ENCODE results near the gene TUFT1.

TUFT1 gene

DNA sequence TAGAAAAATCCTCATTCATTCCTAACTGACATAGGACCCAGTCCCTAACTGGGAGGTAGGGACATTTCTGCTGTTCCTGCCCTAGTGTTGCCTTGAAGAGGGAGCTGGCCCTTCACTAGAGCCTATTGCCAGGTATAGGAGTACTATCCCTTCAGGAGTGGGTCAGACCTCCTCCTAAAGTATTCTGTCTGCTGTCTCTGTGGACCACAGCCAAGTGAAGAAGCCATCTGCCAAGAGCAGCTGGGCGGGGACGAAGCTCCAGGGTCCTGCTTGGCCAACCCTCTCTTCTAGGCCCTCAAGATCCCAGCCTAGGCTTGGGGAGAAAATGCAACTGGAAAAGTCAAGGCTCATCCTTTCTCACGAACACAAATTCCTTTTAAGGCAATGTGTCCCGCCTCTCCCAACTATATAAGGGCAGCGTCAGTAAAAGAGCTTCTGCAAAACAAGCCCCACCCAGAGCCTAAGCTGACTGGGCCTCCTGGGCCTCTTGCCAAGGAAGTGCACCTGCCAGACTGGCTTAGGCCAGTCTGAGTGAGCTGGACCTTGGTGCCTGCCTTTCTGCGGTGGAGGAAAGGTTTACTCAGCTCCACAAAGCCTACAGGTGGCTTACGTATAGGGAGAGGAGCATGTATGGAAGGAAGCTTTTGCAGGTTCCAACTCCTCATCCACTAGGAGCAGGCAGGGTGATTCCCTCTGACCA lies 638 bp upstream of the TUFT1 start:
- no peak for DNase-seq (ENCODE audit: low read depth in 2 of 2, low spot score in 1 of 2)

DNA sequence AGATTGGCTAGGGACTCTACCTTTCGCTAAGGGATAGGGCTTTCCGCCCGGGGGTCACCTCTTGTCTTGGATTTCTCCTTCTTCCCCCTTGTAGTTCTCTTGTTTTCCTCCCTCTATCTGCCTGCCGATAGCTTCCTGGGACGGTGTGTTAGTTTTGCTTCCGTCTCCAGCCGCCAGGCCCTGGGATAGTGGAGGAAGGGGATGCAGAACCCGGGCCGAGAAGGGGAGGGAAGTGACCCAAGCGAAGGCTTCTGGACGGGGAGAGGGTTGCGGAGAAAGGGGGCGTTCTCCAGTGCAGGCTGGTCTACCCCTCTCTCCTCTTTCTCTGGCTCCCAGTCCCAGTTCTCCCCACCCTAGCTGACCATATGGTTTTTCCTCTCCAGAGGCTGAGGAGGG lies 871 bp downstream of the TUFT1 start:
- no peak for DNase-seq (ENCODE audit: low read depth in 2 of 2, low spot score in 1 of 2)

DNA sequence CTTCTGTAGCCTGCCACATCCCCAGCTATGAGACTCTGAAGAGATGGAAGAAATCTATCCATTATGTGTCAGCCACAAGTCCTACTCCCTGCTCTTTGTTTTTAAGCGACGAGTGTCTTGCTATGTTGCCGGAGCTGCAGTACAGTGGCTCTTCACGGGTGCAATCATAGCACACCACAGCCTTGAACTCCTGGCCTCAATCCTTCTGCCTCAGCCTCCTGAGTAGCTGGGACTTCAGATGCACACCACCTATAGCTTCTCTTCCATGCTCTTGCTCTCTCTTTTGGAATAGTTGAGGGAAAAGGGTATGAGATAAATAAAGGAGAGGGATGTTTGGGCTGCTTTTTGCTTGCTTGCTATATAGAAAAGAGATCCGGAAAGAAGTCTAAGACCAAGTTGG lies 1.6 kb downstream of the TUFT1 start:
- no peak for DNase-seq (ENCODE audit: low read depth in 2 of 2, low spot score in 1 of 2)

DNA sequence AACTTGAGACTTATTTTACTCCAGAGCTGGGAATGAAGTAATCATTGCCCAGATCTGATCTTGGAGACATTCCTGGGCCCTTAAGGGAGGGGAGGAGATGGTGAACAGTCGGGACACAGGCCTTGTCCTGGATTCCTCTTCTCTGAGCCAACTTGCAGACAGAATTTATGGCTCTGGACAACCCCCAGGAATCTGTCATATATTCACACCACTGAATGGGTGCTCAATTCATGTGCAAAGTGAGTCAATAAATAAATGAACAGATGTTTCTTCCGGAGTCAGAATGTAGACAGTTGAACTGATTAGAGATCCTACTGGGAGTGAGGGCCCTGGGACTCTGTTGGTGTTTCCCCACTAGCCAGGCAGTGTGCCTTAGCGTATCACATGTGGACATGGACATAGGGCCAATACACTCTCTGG lies 2.6 kb downstream of the TUFT1 start:
- DNase-seq (ENCODE audit: low read depth in 2 of 2, low spot score in 1 of 2): no peak

DNA sequence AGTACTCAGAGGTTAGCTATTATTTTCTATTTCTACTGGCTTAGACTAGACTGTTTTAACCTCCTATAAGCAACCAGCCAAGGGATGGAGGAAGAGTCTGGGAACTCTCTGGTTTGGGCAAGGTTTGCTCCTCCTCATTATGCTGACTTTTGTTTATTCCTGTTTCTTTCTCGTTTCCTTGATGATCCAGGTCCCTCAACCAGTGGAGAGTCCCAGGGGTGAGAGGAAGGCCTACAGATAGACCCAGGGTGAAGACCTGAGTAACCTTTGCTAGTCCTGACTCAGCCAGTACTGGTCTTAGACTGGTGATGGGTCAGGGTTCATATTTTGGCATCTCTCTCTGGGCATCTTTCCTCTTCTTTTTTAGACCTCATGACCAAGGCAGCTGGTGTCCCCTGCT lies 5.4 kb downstream of the TUFT1 start:
- DNase-seq (ENCODE audit: low read depth in 2 of 2, low spot score in 1 of 2): no peak

DNA sequence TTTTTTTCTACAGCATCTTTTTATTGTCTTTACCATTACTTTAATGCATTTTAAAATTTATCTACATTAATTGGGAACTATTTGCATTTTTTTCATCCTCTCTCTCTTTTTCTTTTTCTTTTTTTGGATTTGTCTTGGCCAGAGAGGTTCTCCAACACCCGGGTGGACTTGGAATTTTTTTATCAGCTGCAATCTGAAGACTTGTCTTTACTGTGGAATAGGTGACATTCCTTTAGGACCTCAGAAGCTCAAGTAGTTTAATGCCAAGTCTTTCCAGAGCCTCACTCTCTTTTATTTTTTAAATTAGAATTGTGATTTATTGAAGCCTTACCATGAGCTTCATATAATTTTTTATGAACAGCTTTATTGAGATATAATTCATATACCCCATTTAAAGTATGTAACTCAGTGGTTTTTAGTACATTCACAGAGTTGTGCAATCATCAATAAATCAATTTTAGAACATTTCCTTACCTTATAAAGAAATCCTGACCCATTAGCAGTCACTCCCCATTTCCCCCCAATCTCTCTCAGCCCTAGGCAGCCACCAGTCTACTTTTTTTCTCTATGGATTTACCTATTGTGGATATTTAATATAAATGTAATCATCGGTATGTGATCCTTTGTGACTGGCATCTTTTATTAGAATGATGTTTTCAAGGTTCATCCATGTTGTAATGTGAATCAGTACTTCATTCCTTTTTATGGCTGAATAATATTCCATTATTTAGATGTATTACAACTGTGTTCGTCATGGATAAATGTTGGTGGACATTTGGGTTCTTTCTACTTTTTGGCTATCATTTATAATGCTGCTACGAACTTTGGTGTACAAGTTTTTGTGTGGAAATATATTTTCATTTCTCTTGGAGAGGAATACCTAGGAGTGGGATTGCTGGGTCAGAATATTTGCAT lies 6.2 kb downstream of the TUFT1 start:
- no peak for DNase-seq (ENCODE audit: low read depth in 2 of 2, low spot score in 1 of 2)

DNA sequence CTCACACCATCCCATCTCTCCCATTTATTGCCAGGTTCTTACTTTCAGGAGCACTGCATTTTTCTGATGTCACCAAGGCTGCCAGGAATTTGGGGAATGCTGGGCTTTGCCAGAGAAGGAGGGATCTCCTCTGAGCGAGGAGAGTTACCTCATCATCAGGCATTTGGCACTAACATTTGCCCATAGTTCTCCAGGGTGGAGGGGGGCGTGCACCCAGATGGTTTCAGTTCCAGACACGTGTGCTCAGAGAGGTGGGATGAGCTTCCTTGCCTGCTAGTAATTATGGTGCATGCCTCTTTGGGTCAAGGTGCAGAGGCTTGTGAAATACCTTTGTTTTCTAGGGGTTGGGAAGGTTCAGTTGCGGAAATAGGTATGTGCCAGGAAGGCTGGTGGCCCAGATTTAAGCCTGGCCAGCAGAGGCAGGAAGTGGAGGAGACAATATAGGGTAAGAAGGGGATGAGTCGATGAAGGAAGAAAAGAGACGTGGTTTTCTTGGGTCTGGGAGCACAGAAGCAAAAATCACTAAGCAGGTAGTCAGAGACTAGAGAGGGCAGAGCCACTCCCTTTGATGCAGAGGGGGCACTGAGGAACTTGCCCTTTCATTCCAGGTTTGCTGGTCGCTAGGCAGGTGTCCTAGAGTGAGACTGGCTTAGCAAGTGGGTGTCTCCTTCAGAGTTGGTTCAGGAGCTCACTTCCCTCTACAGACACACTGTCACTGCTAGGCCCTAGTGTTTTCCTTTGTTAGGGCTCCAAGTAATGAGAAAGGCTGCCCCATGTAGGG lies 7.2 kb downstream of the TUFT1 start:
- no peak for DNase-seq (ENCODE audit: low read depth in 2 of 2, low spot score in 1 of 2)

DNA sequence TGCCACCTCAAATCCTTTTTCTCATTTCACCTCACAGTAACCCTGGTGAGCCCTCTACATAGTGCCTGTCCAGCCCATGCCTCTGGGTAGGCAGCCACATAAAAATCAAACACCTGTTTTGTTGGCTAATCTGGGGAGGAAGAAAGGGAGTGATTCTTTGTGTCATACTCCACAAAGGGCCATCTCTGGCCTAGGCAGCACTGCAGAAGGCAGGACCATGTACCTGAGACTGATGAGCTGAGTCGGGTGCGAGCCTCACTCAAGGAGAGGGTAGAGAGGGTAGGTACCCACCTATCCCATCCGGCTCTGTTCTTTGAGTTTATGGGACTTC lies 7.8 kb downstream of the TUFT1 start:
- DNase-seq (ENCODE audit: low read depth in 2 of 2, low spot score in 1 of 2): no peak

DNA sequence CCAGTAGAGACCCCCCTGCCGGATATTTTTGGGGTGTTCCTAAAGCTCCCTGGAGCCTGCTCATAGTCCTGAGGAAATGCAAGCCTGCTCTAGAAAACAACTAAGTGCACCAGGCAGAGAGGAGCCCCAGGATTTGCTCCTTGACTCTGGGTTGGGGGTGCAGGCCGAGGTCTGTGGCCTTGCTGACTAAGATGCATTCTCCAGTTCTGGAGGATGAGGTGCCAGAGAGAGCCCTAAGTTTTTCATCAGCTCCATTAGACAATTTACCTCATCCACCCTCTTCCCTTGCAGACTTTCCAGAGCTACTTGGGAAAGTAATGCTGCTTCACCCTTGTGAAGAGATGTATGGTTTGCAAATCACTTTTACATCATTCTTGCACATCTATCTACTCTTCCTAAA lies 9.1 kb downstream of the TUFT1 start:
- DNase-seq (ENCODE audit: low read depth in 2 of 2, low spot score in 1 of 2): no peak

DNA sequence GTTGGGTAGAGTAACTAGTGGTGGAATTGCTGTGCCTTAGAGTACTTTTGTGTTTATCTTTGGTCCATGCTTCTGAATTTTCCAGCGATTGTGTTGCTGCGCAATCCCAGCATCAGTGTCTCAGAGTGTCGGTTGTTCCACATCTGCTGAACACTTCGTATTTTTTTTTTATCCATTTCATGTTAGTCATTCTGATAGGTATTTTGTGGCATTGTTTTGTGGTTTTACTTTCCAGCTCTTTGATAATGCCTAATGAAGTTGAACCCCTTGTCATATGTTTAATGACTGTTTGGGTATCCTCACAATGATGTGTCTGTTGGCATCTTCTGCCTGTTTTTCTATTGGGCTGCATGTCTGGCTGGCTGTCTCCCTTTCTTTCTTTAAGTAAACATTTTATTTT lies 13.6 kb downstream of the TUFT1 start:
- no peak for DNase-seq (ENCODE audit: low read depth in 2 of 2, low spot score in 1 of 2)

DNA sequence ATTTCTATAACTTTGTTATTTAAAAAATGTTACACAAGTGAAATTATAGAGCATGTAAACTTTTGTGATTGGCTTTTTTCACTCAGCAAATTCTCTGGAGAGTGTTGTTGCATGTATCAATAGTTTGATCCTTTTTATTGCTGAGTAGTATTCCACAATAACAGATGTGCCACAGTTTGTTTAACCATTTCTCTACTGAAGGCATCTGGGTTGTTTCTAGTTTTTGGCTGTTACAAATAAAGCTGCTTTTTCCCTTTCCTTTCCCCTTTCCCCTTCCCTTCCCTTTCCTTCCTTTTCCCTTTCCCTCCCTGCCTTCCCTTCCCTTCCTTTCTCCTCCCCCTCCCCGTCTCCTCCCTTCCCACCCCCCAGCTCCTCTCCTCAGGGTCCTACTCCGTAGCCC lies 15.9 kb downstream of the TUFT1 start:
- DNase-seq (ENCODE audit: low read depth in 2 of 2, low spot score in 1 of 2): no peak

DNA sequence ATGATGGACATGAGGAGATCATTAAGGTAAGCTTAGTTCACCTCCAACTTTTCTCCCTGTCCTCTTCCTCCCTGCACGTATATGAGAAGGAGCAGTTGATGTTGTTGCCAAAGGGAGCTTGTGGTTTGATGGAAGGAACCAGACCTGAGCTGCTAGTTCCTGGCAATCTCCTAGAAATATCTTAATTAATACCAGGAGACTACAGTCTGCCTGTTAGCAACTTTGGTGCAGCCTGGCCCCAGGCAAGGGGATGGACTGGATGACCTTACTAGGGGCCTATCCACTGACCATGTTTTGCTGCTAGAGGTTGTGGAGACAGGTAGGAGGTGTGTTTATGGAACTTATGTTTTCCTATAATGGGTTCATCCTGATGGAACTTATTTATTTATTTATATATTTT lies 22.6 kb downstream of the TUFT1 start:
- no peak for DNase-seq (ENCODE audit: low read depth in 2 of 2, low spot score in 1 of 2)

DNA sequence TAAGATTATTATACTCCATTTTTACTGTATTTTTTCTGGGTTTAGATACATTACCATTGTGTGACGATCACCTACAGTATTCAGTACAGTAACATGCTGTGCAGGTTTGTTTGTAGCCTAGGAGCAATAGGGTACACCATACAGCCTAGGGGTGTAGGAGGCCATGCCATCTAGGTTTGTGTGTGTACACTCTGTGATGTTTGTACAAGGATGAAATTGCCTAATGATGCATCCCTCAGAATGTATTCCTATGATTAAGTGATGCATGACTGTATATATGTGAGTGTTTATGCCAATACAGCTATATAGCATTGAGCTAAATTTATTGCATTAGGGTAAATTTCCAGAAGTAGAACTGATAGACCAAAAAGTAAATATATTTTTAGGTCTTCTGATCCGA lies 23.3 kb downstream of the TUFT1 start:
- no peak for DNase-seq (ENCODE audit: low read depth in 2 of 2, low spot score in 1 of 2)

DNA sequence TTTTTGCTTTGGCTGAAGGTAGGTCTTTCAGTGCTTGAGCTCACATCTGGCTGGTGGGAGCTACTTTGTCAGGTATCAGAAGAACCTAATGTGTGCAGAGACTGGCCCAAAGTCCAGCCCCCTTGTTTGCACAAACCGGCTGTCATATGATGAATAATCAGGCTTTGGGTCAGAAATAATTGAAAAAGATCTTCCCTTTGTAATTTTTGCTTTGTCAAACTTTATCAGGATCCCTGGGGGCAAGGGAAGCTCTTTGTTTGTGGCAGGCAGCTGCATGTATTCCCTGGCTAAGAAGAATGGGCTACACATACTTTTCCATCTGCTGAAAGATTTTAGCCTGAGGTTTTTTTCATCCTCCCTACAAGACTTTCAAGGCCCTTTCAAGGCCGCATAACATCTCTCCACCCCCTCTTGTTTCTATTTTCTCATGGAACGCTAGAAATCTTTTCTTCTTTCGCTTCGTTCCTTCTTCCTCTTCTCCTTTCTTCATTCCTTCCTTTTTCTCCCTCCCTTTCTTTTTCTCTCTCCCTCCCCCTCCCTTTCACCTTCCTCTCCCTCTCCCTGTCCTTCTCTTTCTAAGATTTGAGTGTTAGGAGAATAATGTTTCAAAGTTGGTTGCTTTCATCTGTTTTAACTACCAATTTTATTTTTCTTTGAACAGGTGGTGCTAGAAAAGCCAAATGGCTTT lies 25.5 kb downstream of the TUFT1 start:
- DNase-seq (ENCODE audit: low read depth in 2 of 2, low spot score in 1 of 2): no peak

DNA sequence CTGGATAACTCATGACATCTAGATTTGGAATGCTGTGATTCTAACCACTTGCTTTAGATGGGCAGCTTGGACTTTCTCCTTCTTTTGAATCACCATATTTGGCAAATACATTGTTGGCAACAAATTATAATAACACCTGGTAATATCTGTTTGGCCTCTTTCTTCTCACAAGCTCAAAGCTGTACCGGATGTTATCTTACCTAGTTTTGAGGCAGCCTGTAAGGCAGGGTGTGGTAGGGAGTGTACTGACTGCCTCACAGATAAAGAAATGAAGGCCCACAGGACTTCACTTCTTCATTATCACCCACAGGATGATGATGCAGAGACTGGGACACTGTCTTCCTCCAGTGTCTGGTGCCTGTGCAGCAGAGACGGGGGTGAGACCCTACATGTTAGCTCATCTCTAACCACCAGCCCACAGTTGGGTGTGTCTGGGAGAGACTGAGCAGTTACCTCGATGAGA lies 28.5 kb downstream of the TUFT1 start:
- no peak for DNase-seq (ENCODE audit: low read depth in 2 of 2, low spot score in 1 of 2)

DNA sequence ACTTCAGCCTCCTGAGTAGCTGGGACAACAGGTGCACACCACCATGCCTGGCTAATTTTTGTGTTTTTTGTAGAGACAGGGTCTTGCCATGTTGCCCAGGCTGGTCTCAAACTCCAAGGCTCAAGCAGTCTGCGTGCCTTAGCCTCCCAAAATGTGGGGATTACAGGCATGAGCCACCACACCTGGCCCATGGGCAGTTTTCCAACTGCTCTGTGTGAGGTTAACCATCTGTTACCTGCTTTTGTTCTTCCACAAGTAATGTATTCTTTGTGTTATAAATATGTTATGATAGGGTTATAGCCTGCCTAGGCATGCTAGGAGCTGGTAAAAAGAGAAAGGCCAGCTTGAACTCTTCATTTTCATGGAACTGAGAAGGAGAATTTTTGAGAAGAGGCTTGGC lies 30.7 kb downstream of the TUFT1 start:
- no peak for DNase-seq (ENCODE audit: low read depth in 2 of 2, low spot score in 1 of 2)

DNA sequence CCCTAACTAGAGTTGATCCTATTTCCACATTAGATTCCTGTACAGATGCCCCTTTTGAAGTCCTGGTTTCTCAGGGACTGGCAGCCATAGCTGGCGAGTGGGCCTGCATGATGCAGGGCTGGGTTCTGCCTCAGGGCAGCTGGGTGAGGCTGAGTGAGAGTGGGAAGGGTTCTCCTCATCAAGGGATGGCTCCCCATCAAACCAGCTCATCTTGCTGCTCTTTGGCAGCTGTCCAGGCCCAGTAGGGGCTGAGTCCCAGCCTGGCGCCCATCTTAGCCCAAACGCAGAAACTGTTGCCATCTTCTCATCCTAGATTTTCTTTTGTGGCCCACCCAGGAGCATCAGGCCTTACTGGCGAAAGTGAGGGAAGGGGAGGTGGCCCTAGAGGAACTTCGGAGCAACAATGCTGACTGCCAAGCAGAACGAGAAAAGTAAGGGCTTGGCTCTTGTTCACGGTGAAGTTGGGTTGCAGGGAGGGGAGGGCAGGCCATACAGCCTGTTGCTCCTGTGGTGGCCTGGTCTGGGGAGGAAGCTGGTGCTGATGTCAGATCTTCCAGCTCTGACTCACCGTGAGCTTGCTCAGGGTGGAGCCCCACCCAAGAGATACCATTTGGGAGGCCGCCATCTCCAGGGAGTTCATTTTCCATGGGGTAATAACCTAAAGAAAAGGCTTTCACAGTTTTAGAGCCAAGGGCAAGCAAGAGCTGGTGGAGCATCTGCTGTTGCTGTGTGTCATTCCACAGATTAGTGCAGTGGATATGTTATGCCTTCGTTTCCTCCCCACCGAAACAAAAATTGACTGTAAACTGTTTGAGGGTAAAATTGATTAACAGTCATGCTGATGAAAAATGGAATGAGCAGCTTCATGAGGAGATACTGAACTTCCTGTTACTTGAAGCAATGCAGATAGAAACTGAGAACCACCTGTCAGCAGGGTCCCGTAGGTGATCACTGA lies 34.7 kb downstream of the TUFT1 start:
- DNase-seq (ENCODE audit: low read depth in 2 of 2, low spot score in 1 of 2): no peak

DNA sequence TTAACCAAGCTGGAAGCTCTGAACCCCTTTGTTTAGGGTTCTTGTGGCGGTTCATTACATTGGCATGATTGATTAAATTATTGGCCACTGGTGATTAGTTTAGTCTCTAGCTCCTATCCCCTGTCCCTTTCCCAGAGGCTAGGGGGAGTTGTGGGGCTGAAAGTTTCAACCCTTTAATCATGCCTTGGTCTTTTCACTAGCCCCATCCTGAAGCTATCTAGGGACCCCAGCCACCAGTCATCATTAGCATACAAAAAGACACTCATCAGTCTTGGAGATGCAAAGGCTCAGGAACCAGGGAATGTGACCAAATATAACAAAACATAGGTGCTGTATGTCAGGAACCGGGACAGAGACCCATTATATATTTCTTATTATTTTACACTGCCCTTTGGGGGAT lies 37.1 kb downstream of the TUFT1 start:
- DNase-seq (ENCODE audit: low read depth in 2 of 2, low spot score in 1 of 2): no peak

DNA sequence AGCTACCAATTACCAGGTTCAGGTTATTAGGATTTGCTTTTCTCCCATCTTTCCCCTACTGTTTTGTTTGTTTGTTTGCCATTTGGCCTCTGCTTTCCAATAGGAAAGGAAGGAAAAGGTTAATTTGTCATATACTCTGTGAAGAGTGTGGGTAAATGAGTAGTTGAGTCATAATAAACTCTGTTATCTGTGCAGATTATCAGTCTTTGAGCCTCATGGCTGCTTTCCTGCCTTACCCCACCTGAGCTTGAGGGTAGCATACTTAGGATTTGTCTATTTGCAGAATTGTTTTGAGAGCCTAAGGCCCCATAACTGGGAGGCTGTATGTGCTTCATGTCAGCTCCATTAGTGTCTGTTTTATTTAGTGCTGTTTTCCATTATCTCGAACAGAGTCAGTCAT lies 38.8 kb downstream of the TUFT1 start:
- DNase-seq (ENCODE audit: low read depth in 2 of 2, low spot score in 1 of 2): no peak
